ENCODE results near the gene EVI5L.

GRCh38 chr19:7861619-7862412, 31.8 kb downstream of the EVI5L start:
- TF ChIP-seq CTCF (conservative IDR thresholded peaks at IDR 0.05; ENCODE audit: low read depth, low read length) = no peak
- TF ChIP-seq CEBPB (IDR thresholded peaks at IDR 0.05; ENCODE audit: low read depth, low read length) = no peak
- no peak for TF ChIP-seq POLR2A (IDR thresholded peaks at IDR 0.05; ENCODE audit: low read depth, low read length)
- TF ChIP-seq BHLHE40 (IDR thresholded peaks at IDR 0.05; ENCODE audit: low read depth, low read length) = no peak
- TF ChIP-seq RFX5 (IDR thresholded peaks at IDR 0.05; ENCODE audit: low read depth, low read length) = no peak
- TF ChIP-seq CHD1 (IDR thresholded peaks at IDR 0.05; ENCODE audit: low read depth, low read length) = no peak
- TF ChIP-seq MAFK (IDR thresholded peaks at IDR 0.05; ENCODE audit: low read depth, low read length) = no peak
- TF ChIP-seq RAD21 (IDR thresholded peaks at IDR 0.05; ENCODE audit: low read length) = no peak
- TF ChIP-seq RCOR1 (IDR thresholded peaks at IDR 0.05; ENCODE audit: insufficient replicate concordance, low read length) = no peak
- no peak for TF ChIP-seq ELK1 (IDR thresholded peaks at IDR 0.05; ENCODE audit: borderline replicate concordance, low read depth, low read length)
- no peak for TF ChIP-seq USF2 (IDR thresholded peaks at IDR 0.05; ENCODE audit: low read depth, low read length)
- TF ChIP-seq MAZ (IDR thresholded peaks at IDR 0.05; ENCODE audit: borderline replicate concordance, low read depth, low read length) = no peak
- no peak for TF ChIP-seq NFE2L2 (IDR thresholded peaks at IDR 0.05; ENCODE audit: low read depth, low read length)
